HFF-Myc (cell line): ENCODE measurements around the gene SCP2D1.
"Not testable (repeated sequence)": the region's sequence is repeated elsewhere in the genome, so short reads cannot be mapped to it uniquely, and the experiment has no call there.

ENCODE experiments used
- DNase-seq: peaks from one replicate; pipeline ENCODE4 v3.0.0-alpha.2; 2011; ENCODE audit warnings: low read depth; ENCODE audit errors: extremely low read depth
- H3K4me3 ChIP-seq: replicated peaks from 2 replicates; pipeline ENCODE4 v1.5.1; 2011; ENCODE audit warnings: low read depth, mild to moderate bottlenecking, control low read depth, low read length
- CTCF ChIP-seq: IDR thresholded peaks from 2 replicates; pipeline ENCODE4 v1.5.1; 2012; ENCODE audit warnings: mild to moderate bottlenecking, low read depth, low read length, control low read depth; ENCODE audit errors: missing control alignments

Gene SCP2D1

GRCh38 chr20:18780385-18781130 is 33.0 kb upstream of the SCP2D1 start:
- no peak for TF ChIP-seq CTCF
- DNase-seq = no peak
- no peak overlapping the region for H3K4me3 ChIP-seq

GRCh38 chr20:18781509-18781908 is 32.1 kb upstream of the SCP2D1 start:
- H3K4me3 ChIP-seq = no peak overlapping the region
- no peak for DNase-seq
- no peak for TF ChIP-seq CTCF

- TF ChIP-seq CTCF = no peak
- H3K4me3 ChIP-seq = no peak overlapping the region
- DNase-seq = no peak
These were observed 30.1 kb upstream of the SCP2D1 start for GRCh38 chr20:18783385-18783959.

- H3K4me3 ChIP-seq, DNase-seq: not testable (repeated sequence)
These were observed 26.5 kb upstream of the SCP2D1 start for GRCh38 chr20:18787046-18787445.

GRCh38 chr20:18788021-18788420 is 25.6 kb upstream of the SCP2D1 start:
- DNase-seq = no peak
- no peak for TF ChIP-seq CTCF
- no peak overlapping the region for H3K4me3 ChIP-seq

GRCh38 chr20:18790787-18791186 is 22.8 kb upstream of the SCP2D1 start:
- no peak for TF ChIP-seq CTCF
- H3K4me3 ChIP-seq = no peak overlapping the region
- DNase-seq = no peak

GRCh38 chr20:18793625-18794427 is 19.8 kb upstream of the SCP2D1 start:
- peak; percentile 75 for DNase-seq
- peak overlapping the region; percentile 74 for H3K4me3 ChIP-seq
- no peak for TF ChIP-seq CTCF
